Measurements from ENCODE around the gene CDH11. TPM values are rescaled to one million over a fixed set of nuclear protein-coding genes. Genes with fewer than 3 reads are reported as not detected.

The CDH11 gene
- total and polyA plus RNA-seq, 5 experiments from 2014 or later = not detected

- peaks cover 0 to 10% (median 2%) of the 10 kb centered on the region in 9 donors for H3K9me3 Mint-ChIP-seq
- no peak overlapping the region for H3K4me3 Mint-ChIP-seq
- no peaks in the 10 kb centered on the region for H3K4me1 Mint-ChIP-seq
- no peaks in the 10 kb centered on the region for H3K36me3 Mint-ChIP-seq
- POLR2A ChIA-PET = no interaction called here
- no peak overlapping the region for H3K27ac Mint-ChIP-seq
- DNase-seq = no peak
- no peaks in the 10 kb centered on the region for H3K27me3 Mint-ChIP-seq
- no peak for ATAC-seq
Measured at GRCh38 chr16:65083164-65083857, 38.6 kb downstream of the CDH11 start.

GRCh38 chr16:65079549-65079948, 42.3 kb downstream of the CDH11 start:
- ATAC-seq (no peak), DNase-seq (no peak)
- H3K27me3 Mint-ChIP-seq = no peaks in the 10 kb centered on the region
- no peak overlapping the region for H3K27ac Mint-ChIP-seq
- POLR2A ChIA-PET = no interaction called here
- H3K9me3 Mint-ChIP-seq = peaks cover 0 to 14% (median 3%) of the 10 kb centered on the region in 9 donors
- no peaks in the 10 kb centered on the region for H3K4me1 Mint-ChIP-seq
- H3K36me3 Mint-ChIP-seq = no peaks in the 10 kb centered on the region
- no peak overlapping the region for H3K4me3 Mint-ChIP-seq

GRCh38 chr16:65077181-65077580, 44.7 kb downstream of the CDH11 start:
- no peaks in the 10 kb centered on the region for H3K4me1 Mint-ChIP-seq
- peaks cover 0 to 11% (median 4%) of the 10 kb centered on the region in 9 donors for H3K9me3 Mint-ChIP-seq
- H3K36me3 Mint-ChIP-seq = no peaks in the 10 kb centered on the region
- ATAC-seq (no peak), DNase-seq (no peak)
- H3K27ac Mint-ChIP-seq = no peak overlapping the region
- POLR2A ChIA-PET = no interaction called here
- H3K4me3 Mint-ChIP-seq = no peak overlapping the region
- no peaks in the 10 kb centered on the region for H3K27me3 Mint-ChIP-seq

- H3K9me3 Mint-ChIP-seq = peaks cover 0 to 11% (median 7%) of the 10 kb centered on the region in 9 donors
- no peaks in the 10 kb centered on the region for H3K36me3 Mint-ChIP-seq
- ATAC-seq = no peak
- POLR2A ChIA-PET = no interaction called here
- H3K4me3 Mint-ChIP-seq = no peak overlapping the region
- H3K27me3 Mint-ChIP-seq = no peaks in the 10 kb centered on the region
- H3K4me1 Mint-ChIP-seq = no peaks in the 10 kb centered on the region
- no peak for DNase-seq
- H3K27ac Mint-ChIP-seq = no peak overlapping the region
Measured at GRCh38 chr16:65075877-65076276, 46.0 kb downstream of the CDH11 start.

- H3K36me3 Mint-ChIP-seq = no peaks in the 10 kb centered on the region
- POLR2A ChIA-PET = no interaction called here
- peaks cover 0 to 5% (median 0%) of the 10 kb centered on the region in 5 donors for H3K27me3 Mint-ChIP-seq
- H3K27ac Mint-ChIP-seq = no peak overlapping the region
- no peaks in the 10 kb centered on the region for H3K4me1 Mint-ChIP-seq
- peaks cover 0 to 26% (median 6%) of the 10 kb centered on the region in 9 donors for H3K9me3 Mint-ChIP-seq
- no peak overlapping the region for H3K4me3 Mint-ChIP-seq
- no peak for ATAC-seq
- DNase-seq = no peak
Measured at GRCh38 chr16:65071433-65072311, 50.2 kb downstream of the CDH11 start.

GRCh38 chr16:65070831-65071432, 50.9 kb downstream of the CDH11 start:
- no peak for DNase-seq
- ATAC-seq = no peak
- POLR2A ChIA-PET = no interaction called here
- H3K4me3 Mint-ChIP-seq = no peak overlapping the region
- H3K4me1 Mint-ChIP-seq = peaks cover 0 to 1% (median 0%) of the 10 kb centered on the region in 4 donors
- H3K27me3 Mint-ChIP-seq = peaks cover 0 to 5% (median 0%) of the 10 kb centered on the region in 5 donors
- peaks cover 2 to 26% (median 6%) of the 10 kb centered on the region in 9 donors for H3K9me3 Mint-ChIP-seq
- H3K36me3 Mint-ChIP-seq = no peaks in the 10 kb centered on the region
- H3K27ac Mint-ChIP-seq = no peak overlapping the region

GRCh38 chr16:65069766-65070165, 52.1 kb downstream of the CDH11 start:
- Mint-ChIP-seq H3K36me3 (no peaks in the 10 kb centered on the region), H3K27me3 (peaks cover 0 to 5% (median 0%) of the 10 kb centered on the region in 5 donors), H3K4me3 (no peak overlapping the region), H3K27ac (no peak overlapping the region), H3K4me1 (peaks cover 0 to 1% (median 0%) of the 10 kb centered on the region in 4 donors), H3K9me3 (peaks cover 2 to 26% (median 7%) of the 10 kb centered on the region in 9 donors)
- ATAC-seq (no peak), DNase-seq (no peak)
- POLR2A ChIA-PET = no interaction called here

GRCh38 chr16:65069065-65069464, 52.8 kb downstream of the CDH11 start:
- Mint-ChIP-seq H3K9me3 (peaks cover 0 to 26% (median 7%) of the 10 kb centered on the region in 9 donors), H3K4me1 (peaks cover 0 to 1% (median 0%) of the 10 kb centered on the region in 4 donors), H3K27me3 (peaks cover 0 to 5% (median 0%) of the 10 kb centered on the region in 5 donors), H3K27ac (no peak overlapping the region), H3K36me3 (no peaks in the 10 kb centered on the region), H3K4me3 (no peak overlapping the region)
- no peak for DNase-seq
- POLR2A ChIA-PET = no interaction called here
- no peak for ATAC-seq

- peaks cover 0 to 5% (median 0%) of the 10 kb centered on the region in 5 donors for H3K27me3 Mint-ChIP-seq
- ATAC-seq (no peak), DNase-seq (no peak)
- no peak overlapping the region for H3K4me3 Mint-ChIP-seq
- H3K36me3 Mint-ChIP-seq = no peaks in the 10 kb centered on the region
- H3K4me1 Mint-ChIP-seq = peaks cover 0 to 1% (median 0%) of the 10 kb centered on the region in 4 donors
- no peak overlapping the region for H3K27ac Mint-ChIP-seq
- H3K9me3 Mint-ChIP-seq = peaks cover 0 to 26% (median 7%) of the 10 kb centered on the region in 9 donors
- POLR2A ChIA-PET = no interaction called here
Measured at GRCh38 chr16:65068151-65068740, 53.6 kb downstream of the CDH11 start.

- Mint-ChIP-seq H3K36me3 (no peaks in the 10 kb centered on the region), H3K27ac (no peak overlapping the region), H3K4me1 (peaks cover 0 to 1% (median 0%) of the 10 kb centered on the region in 4 donors), H3K27me3 (peaks cover 0 to 5% (median 0%) of the 10 kb centered on the region in 5 donors), H3K9me3 (peaks cover 0 to 23% (median 7%) of the 10 kb centered on the region in 9 donors), H3K4me3 (no peak overlapping the region)
- POLR2A ChIA-PET = no interaction called here
- no peak for DNase-seq
- no peak for ATAC-seq
Measured at GRCh38 chr16:65066651-65067050, 55.2 kb downstream of the CDH11 start.

GRCh38 chr16:65065031-65065430, 56.8 kb downstream of the CDH11 start:
- H3K36me3 Mint-ChIP-seq = no peaks in the 10 kb centered on the region
- no peak for DNase-seq
- peaks cover 0 to 1% (median 0%) of the 10 kb centered on the region in 4 donors for H3K4me1 Mint-ChIP-seq
- peaks cover 0 to 5% (median 0%) of the 10 kb centered on the region in 5 donors for H3K27me3 Mint-ChIP-seq
- no peak overlapping the region for H3K4me3 Mint-ChIP-seq
- no peak overlapping the region for H3K27ac Mint-ChIP-seq
- no peak for ATAC-seq
- POLR2A ChIA-PET = no interaction called here
- H3K9me3 Mint-ChIP-seq = peaks cover 0 to 19% (median 7%) of the 10 kb centered on the region in 9 donors

GRCh38 chr16:65064131-65064530, 57.7 kb downstream of the CDH11 start:
- H3K4me1 Mint-ChIP-seq = peaks cover 0 to 1% (median 0%) of the 10 kb centered on the region in 4 donors
- peaks cover 0 to 5% (median 0%) of the 10 kb centered on the region in 5 donors for H3K27me3 Mint-ChIP-seq
- peaks cover 0 to 19% (median 7%) of the 10 kb centered on the region in 9 donors for H3K9me3 Mint-ChIP-seq
- POLR2A ChIA-PET = no interaction called here
- DNase-seq (no peak), ATAC-seq (no peak)
- H3K4me3 Mint-ChIP-seq = no peak overlapping the region
- no peak overlapping the region for H3K27ac Mint-ChIP-seq
- H3K36me3 Mint-ChIP-seq = no peaks in the 10 kb centered on the region

Data from naive thymus-derived CD8-positive, alpha-beta T cell (primary cell).